ENCODE results near the gene FGF22. TPM values are rescaled to one million over a fixed set of nuclear protein-coding genes. Genes with fewer than 3 reads are reported as not detected.
A peak's percentile ranks its signal among the peaks of the same experiment; 100 is the strongest.

Gene FGF22
- polyA plus RNA-seq = under 1 TPM; 0.53 to 0.86 TPM

DNA sequence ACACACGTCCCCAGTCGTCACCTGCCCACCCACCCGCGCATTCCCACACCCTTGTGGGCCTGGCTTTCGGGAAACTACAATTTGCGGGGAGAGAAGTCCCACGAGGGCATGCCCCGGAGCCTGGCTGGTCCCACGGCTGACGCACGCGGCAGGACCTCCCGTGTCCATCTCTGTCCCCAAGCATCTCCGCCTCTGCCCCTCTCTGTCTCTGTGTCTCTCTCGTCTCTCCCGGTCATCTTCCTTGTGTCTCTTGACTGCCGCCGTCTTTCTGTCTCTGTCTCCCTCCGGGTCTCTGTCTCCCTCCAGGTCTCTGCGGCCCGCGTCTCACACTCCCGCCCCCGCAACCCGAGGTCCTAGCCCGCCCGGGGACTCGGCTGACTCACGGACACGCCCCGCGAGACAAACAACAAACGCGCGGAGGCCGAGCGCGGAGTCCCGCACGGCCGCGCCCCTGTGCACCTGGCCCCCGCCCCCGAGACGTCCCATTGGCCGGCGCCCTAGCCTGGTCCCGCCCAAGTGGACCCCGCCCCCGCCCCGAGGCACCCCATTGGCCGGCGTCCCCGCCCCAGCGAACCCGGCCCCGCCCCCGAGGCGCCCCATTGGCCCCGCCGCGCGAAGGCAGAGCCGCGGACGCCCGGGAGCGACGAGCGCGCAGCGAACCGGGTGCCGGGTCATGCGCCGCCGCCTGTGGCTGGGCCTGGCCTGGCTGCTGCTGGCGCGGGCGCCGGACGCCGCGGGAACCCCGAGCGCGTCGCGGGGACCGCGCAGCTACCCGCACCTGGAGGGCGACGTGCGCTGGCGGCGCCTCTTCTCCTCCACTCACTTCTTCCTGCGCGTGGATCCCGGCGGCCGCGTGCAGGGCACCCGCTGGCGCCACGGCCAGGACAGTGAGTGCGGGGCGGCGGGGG is at the start of gene FGF22:
Gene FGF22 (plus strand): TSS at position 627 of the 908 bp plus-strand sequence. CDS start 47 bp downstream, at position 674.
- 6% methylated on average over 93 to 109 of the region's 109 CpGs for WGBS, 2 donors

GRCh38 chr19:590396-590745 is 49.3 kb upstream of the FGF22 start:
- H3K4me1 ChIP-seq (ENCODE audit: control insufficient read depth in 2 of 2, insufficient read depth in 2 of 2, low read length in 1 of 2) = peaks cover 0 to 6% of the 10 kb centered on the region in 2 donors
- no peak overlapping the region for H3K27ac ChIP-seq (ENCODE audit: low read depth in 2 of 2, low read length in 1 of 2)
- H3K36me3 ChIP-seq (ENCODE audit: control insufficient read depth in 2 of 2, insufficient read depth in 2 of 2, low read length in 1 of 2) = no peaks in the 10 kb centered on the region
- peaks cover 0 to 10% of the 10 kb centered on the region in 2 donors for H3K27me3 ChIP-seq (ENCODE audit: control insufficient read depth in 1 of 2, insufficient read depth in 2 of 2, low read length in 2 of 2)
- H3K9me3 ChIP-seq (ENCODE audit: control insufficient read depth in 2 of 2, insufficient read depth in 1 of 2, low read depth in 1 of 2, low read length in 1 of 2) = no peaks in the 10 kb centered on the region
- WGBS, 2 donors = 1 to 3% methylated on average over 39 to 50 of the region's 50 CpGs
- H3K4me3 ChIP-seq (ENCODE audit: low read depth in 1 of 2, low read length in 2 of 2) = peak overlapping the region in 1 of 2 donors; percentile 47

More for the DNA sequence above, at the start of gene FGF22:
- H3K4me3 ChIP-seq (ENCODE audit: low read depth in 1 of 2, low read length in 2 of 2) = peak within 1 kb of the TSS; percentile 38 to 43
- peaks cover 0 to 5% of the 10 kb centered on the region in 2 donors for H3K36me3 ChIP-seq (ENCODE audit: control insufficient read depth in 2 of 2, insufficient read depth in 2 of 2, low read length in 1 of 2)
- H3K27ac ChIP-seq (ENCODE audit: low read depth in 2 of 2, low read length in 1 of 2) = peak within 1 kb of the TSS in 1 of 2 donors; percentile 38
- peaks cover 6 to 14% of the 10 kb centered on the region in 2 donors for H3K4me1 ChIP-seq (ENCODE audit: control insufficient read depth in 2 of 2, insufficient read depth in 2 of 2, low read length in 1 of 2)
- H3K27me3 ChIP-seq (ENCODE audit: control insufficient read depth in 1 of 2, insufficient read depth in 2 of 2, low read length in 2 of 2) = no peaks in the 10 kb centered on the region
- H3K9me3 ChIP-seq (ENCODE audit: control insufficient read depth in 2 of 2, insufficient read depth in 1 of 2, low read depth in 1 of 2, low read length in 1 of 2) = peaks cover 0 to 3% of the 10 kb centered on the region in 2 donors

DNA sequence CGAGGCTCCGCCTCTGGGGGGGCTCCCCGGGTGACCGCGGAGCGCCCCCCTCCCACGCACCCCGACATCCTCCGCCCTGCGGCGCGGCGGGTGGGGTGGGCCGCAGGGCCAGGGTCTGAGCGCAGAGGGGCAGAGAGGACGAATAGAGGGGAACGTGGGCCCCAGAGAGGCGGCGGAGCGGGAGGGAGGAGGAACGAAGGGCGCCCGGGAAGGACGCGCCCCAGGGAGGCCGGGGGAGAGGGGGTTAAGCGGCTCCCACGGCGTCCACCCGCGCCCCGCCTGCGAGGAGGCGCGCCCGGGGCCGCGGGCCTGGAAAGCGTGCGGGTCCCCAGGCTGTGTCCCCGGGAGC is 49.0 kb upstream of the FGF22 start:
- Histone ChIP-seq H3K36me3 (ENCODE audit: control insufficient read depth in 2 of 2, insufficient read depth in 2 of 2, low read length in 1 of 2) (no peaks in the 10 kb centered on the region), H3K9me3 (ENCODE audit: control insufficient read depth in 2 of 2, insufficient read depth in 1 of 2, low read depth in 1 of 2, low read length in 1 of 2) (no peaks in the 10 kb centered on the region), H3K4me1 (ENCODE audit: control insufficient read depth in 2 of 2, insufficient read depth in 2 of 2, low read length in 1 of 2) (peaks cover 0 to 6% of the 10 kb centered on the region in 2 donors), H3K4me3 (ENCODE audit: low read depth in 1 of 2, low read length in 2 of 2) (peak overlapping the region in 1 of 2 donors; percentile 47), H3K27me3 (ENCODE audit: control insufficient read depth in 1 of 2, insufficient read depth in 2 of 2, low read length in 2 of 2) (peaks cover 0 to 10% of the 10 kb centered on the region in 2 donors), H3K27ac (ENCODE audit: low read depth in 2 of 2, low read length in 1 of 2) (no peak overlapping the region)
- 9 to 10% methylated on average over 37 to 41 of the region's 41 CpGs for WGBS, 2 donors

- no peaks in the 10 kb centered on the region for H3K9me3 ChIP-seq (ENCODE audit: control insufficient read depth in 2 of 2, insufficient read depth in 1 of 2, low read depth in 1 of 2, low read length in 1 of 2)
- no peaks in the 10 kb centered on the region for H3K36me3 ChIP-seq (ENCODE audit: control insufficient read depth in 2 of 2, insufficient read depth in 2 of 2, low read length in 1 of 2)
- H3K4me1 ChIP-seq (ENCODE audit: control insufficient read depth in 2 of 2, insufficient read depth in 2 of 2, low read length in 1 of 2) = peaks cover 0 to 6% of the 10 kb centered on the region in 2 donors
- H3K4me3 ChIP-seq (ENCODE audit: low read depth in 1 of 2, low read length in 2 of 2) = peak overlapping the region in 1 of 2 donors; percentile 47
- H3K27me3 ChIP-seq (ENCODE audit: control insufficient read depth in 1 of 2, insufficient read depth in 2 of 2, low read length in 2 of 2) = peaks cover 0 to 10% of the 10 kb centered on the region in 2 donors
- WGBS, 2 donors = 34 to 40% methylated on average over 66 to 75 of the region's 75 CpGs
- H3K27ac ChIP-seq (ENCODE audit: low read depth in 2 of 2, low read length in 1 of 2) = no peak overlapping the region
Measured at GRCh38 chr19:591099-591958, 48.4 kb upstream of the FGF22 start.

DNA sequence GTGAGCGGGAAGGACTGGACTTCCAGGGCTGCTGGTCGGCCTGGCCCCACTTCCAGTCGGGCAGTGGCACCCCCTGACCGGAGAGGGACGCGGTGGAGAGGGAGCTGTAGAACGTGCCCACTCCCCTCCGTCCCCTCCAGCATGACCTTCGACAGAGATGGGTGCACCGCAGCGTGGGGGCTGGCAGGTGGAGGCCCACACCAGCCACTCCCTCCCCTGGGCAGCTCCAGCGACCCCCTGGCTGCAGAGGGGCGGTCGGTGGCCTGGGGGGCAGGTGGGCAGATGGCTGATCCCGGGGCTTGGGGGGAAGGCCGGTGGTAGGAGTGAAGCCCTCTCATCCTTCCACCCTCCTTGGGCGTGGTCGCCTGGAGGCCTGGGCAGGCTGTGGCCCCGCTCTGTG is 47.6 kb upstream of the FGF22 start:
- WGBS, 2 donors = 70 to 79% methylated on average over 12 to 19 of the region's 19 CpGs
- Histone ChIP-seq H3K4me1 (ENCODE audit: control insufficient read depth in 2 of 2, insufficient read depth in 2 of 2, low read length in 1 of 2) (peaks cover 0 to 6% of the 10 kb centered on the region in 2 donors), H3K4me3 (ENCODE audit: low read depth in 1 of 2, low read length in 2 of 2) (no peak overlapping the region), H3K9me3 (ENCODE audit: control insufficient read depth in 2 of 2, insufficient read depth in 1 of 2, low read depth in 1 of 2, low read length in 1 of 2) (no peaks in the 10 kb centered on the region), H3K27me3 (ENCODE audit: control insufficient read depth in 1 of 2, insufficient read depth in 2 of 2, low read length in 2 of 2) (peaks cover 0 to 10% of the 10 kb centered on the region in 2 donors), H3K36me3 (ENCODE audit: control insufficient read depth in 2 of 2, insufficient read depth in 2 of 2, low read length in 1 of 2) (no peaks in the 10 kb centered on the region), H3K27ac (ENCODE audit: low read depth in 2 of 2, low read length in 1 of 2) (no peak overlapping the region)

DNA sequence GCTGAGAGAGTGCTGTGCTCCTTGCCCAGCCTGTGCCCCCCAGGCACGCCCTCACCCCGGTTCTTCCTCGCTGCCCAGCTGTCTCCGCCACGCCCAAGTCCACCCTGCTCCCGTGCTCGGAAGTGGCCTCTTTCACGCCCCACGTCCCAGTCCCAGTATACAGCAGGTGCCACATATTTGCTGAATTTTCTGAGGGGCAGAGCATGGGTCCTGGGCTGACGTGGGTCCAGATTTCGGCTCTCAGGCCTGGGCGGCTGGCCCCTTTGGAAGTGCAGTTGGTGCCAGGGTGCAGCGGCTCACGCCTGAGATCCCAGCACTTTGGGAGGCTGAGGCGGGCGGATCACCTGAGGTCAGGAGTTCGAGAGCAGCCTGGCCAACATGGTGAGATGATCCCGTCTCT is 46.6 kb upstream of the FGF22 start:
- WGBS, 2 donors = 78 to 80% methylated on average over 18 of the region's 18 CpGs
- H3K36me3 ChIP-seq (ENCODE audit: control insufficient read depth in 2 of 2, insufficient read depth in 2 of 2, low read length in 1 of 2) = no peaks in the 10 kb centered on the region
- no peaks in the 10 kb centered on the region for H3K9me3 ChIP-seq (ENCODE audit: control insufficient read depth in 2 of 2, insufficient read depth in 1 of 2, low read depth in 1 of 2, low read length in 1 of 2)
- no peak overlapping the region for H3K27ac ChIP-seq (ENCODE audit: low read depth in 2 of 2, low read length in 1 of 2)
- peaks cover 0 to 10% of the 10 kb centered on the region in 2 donors for H3K27me3 ChIP-seq (ENCODE audit: control insufficient read depth in 1 of 2, insufficient read depth in 2 of 2, low read length in 2 of 2)
- peaks cover 0 to 5% of the 10 kb centered on the region in 2 donors for H3K4me1 ChIP-seq (ENCODE audit: control insufficient read depth in 2 of 2, insufficient read depth in 2 of 2, low read length in 1 of 2)
- H3K4me3 ChIP-seq (ENCODE audit: low read depth in 1 of 2, low read length in 2 of 2) = no peak overlapping the region

DNA sequence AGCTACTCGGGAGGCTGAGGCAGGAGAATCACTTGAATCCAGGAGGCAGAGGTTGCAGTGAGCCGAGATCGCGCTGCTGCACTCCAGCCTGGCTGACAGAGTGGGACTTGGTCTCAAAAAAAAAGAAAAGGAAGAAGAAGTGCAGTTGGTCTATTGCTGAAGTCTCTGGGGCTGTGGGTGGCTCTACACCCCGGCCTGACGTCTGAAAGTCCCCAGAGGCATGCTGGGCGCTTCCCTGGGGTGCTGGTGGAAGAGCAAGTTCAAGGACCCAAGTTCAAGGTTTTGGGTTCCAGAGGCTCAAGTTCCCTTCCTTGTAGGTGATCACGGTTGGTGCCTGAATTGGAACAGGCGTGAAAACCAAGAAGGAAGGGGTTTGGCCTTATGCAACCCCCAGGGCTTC is 46.2 kb upstream of the FGF22 start:
- peaks cover 0 to 10% of the 10 kb centered on the region in 2 donors for H3K27me3 ChIP-seq (ENCODE audit: control insufficient read depth in 1 of 2, insufficient read depth in 2 of 2, low read length in 2 of 2)
- no peak overlapping the region for H3K4me3 ChIP-seq (ENCODE audit: low read depth in 1 of 2, low read length in 2 of 2)
- no peaks in the 10 kb centered on the region for H3K36me3 ChIP-seq (ENCODE audit: control insufficient read depth in 2 of 2, insufficient read depth in 2 of 2, low read length in 1 of 2)
- H3K9me3 ChIP-seq (ENCODE audit: control insufficient read depth in 2 of 2, insufficient read depth in 1 of 2, low read depth in 1 of 2, low read length in 1 of 2) = no peaks in the 10 kb centered on the region
- WGBS, 2 donors = 44 to 55% methylated on average over 9 of the region's 9 CpGs
- peaks cover 0 to 2% of the 10 kb centered on the region in 2 donors for H3K4me1 ChIP-seq (ENCODE audit: control insufficient read depth in 2 of 2, insufficient read depth in 2 of 2, low read length in 1 of 2)
- no peak overlapping the region for H3K27ac ChIP-seq (ENCODE audit: low read depth in 2 of 2, low read length in 1 of 2)

DNA sequence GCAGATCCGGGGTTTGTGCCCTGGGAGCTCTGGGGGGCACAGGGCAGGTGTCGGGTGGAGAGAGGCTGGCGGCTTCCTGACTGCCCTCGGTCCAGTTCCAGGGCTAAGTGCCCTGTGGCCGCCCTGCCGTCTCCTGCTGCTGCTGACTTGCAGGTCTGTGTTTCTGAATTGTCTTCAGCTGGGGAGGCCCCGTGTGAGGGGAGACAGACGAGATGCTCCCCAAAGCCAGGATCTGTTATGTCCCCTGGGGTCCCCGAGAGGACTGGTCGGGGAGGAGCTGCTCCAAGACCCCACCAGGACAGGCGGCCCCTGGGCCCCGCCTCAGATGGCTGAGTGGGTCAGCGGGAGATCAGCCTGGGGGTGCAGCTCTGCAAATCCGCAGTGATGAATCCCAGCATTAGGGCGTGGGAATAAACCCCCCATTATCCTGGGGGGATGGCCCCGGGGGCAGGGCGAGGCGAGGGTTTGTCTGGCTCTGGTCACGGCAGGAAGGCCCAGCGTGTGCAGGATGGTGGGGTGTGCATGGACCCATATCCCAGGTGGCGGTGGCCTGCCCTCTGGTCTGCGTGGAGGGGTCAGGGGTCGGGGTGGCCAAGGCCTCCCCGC is 45.3 kb upstream of the FGF22 start:
- Histone ChIP-seq H3K36me3 (ENCODE audit: control insufficient read depth in 2 of 2, insufficient read depth in 2 of 2, low read length in 1 of 2) (no peaks in the 10 kb centered on the region), H3K27me3 (ENCODE audit: control insufficient read depth in 1 of 2, insufficient read depth in 2 of 2, low read length in 2 of 2) (peaks cover 0 to 6% of the 10 kb centered on the region in 2 donors), H3K9me3 (ENCODE audit: control insufficient read depth in 2 of 2, insufficient read depth in 1 of 2, low read depth in 1 of 2, low read length in 1 of 2) (no peaks in the 10 kb centered on the region), H3K27ac (ENCODE audit: low read depth in 2 of 2, low read length in 1 of 2) (no peak overlapping the region), H3K4me1 (ENCODE audit: control insufficient read depth in 2 of 2, insufficient read depth in 2 of 2, low read length in 1 of 2) (no peaks in the 10 kb centered on the region), H3K4me3 (ENCODE audit: low read depth in 1 of 2, low read length in 2 of 2) (no peak overlapping the region)
- WGBS, 2 donors = 67 to 68% methylated on average over 23 to 24 of the region's 24 CpGs

Measured in esophagus (tissue), 2 donors.